Panc1 (cell line): ENCODE results near the gene ARFGAP1. TPM values are rescaled to one million over a fixed set of nuclear protein-coding genes. Genes with fewer than 3 reads are reported as not detected.

ENCODE experiments used
- ATAC-seq: fragments of 200-7000 bp; cut with Tn5 transposase; 2 replicates; pipeline ENCODE4 v1.9.1; 2020; ENCODE audit warnings: mild to moderate bottlenecking, moderate library complexity
- BruUV-seq: library from RNA; stranded (reverse); fragments of 400-500 nt; replicated peaks from 2 replicates; lab custom pipeline; 2021; lab: Mats Ljungman, UMichigan
- CTCF ChIA-PET: fragments of 300-600 bp; sonication (Branson Sonifier 250); formaldehyde crosslinking; loops from one replicate; lab custom pipeline; 2022; ENCODE audit warnings: antibody characterized with exemption; lab: Charles Lee
- POLR2A ChIA-PET: fragments of 300-600 bp; sonication (Branson Sonifier 250); formaldehyde crosslinking; loops from one replicate; lab custom pipeline; 2022; ENCODE audit warnings: antibody characterized with exemption; lab: Charles Lee
- DNase-seq: peaks from one replicate; pipeline ENCODE4 v3.0.0-alpha.2; 2010; ENCODE audit warnings: low read depth, low spot score
- H3K27ac ChIP-seq: 2 replicates; pipeline ENCODE4 v1.5.1; 2011; ENCODE audit warnings: mild to moderate bottlenecking, low read length, inconsistent platforms
- H3K27me3 ChIP-seq: fragments of 200-500 bp; sonication (Bioruptor generic); 2 replicates; pipeline ENCODE4 v1.6.0; 2014; ENCODE audit warnings: low read length, inconsistent platforms; ENCODE audit not compliant: control insufficient read depth, insufficient read depth
- H3K36me3 ChIP-seq: fragments of 200-500 bp; sonication (Bioruptor generic); 2 replicates; pipeline ENCODE4 v1.5.1; 2014; ENCODE audit warnings: inconsistent platforms, mild to moderate bottlenecking, low read length, moderate library complexity; ENCODE audit not compliant: control insufficient read depth, insufficient read depth
- H3K4me1 ChIP-seq: 2 replicates; pipeline ENCODE4 v1.5.1; 2011; ENCODE audit warnings: inconsistent platforms, mild to moderate bottlenecking, low read length, moderate library complexity; ENCODE audit not compliant: control insufficient read depth, insufficient read depth
- H3K4me3 ChIP-seq, 2 experiments: 2 replicates each; pipeline ENCODE4 v1.5.1; 2011 to 2012; ENCODE audit warnings: low read depth in 2 of 2, low read length in 2 of 2, mild to moderate bottlenecking in 2 of 2, inconsistent platforms in 1 of 2, moderate library complexity in 1 of 2
- H3K9me3 ChIP-seq: fragments of 200-500 bp; sonication (Bioruptor generic); 2 replicates; pipeline ENCODE4 v1.5.1; 2014; ENCODE audit warnings: low read depth, mild to moderate bottlenecking, inconsistent platforms, low read length, moderate library complexity; ENCODE audit not compliant: control insufficient read depth, insufficient read depth
- POLR2AphosphoS5 ChIP-seq: IDR thresholded peaks from 2 replicates; pipeline ENCODE4 v1.6.1; 2012; ENCODE audit warnings: mild to moderate bottlenecking, low read depth, low read length, moderate library complexity
- SIN3A ChIP-seq: IDR thresholded peaks from 2 replicates; pipeline ENCODE4 v1.6.1; 2012; ENCODE audit warnings: low read depth, mild to moderate bottlenecking, low read length, moderate library complexity, borderline replicate concordance; ENCODE audit not compliant: insufficient read depth
- TCF7L2 ChIP-seq: IDR thresholded peaks from 2 replicates; pipeline ENCODE4 v1.6.1; 2011; ENCODE audit warnings: mild to moderate bottlenecking, low read depth, low read length, inconsistent platforms
- in situ Hi-C: cut with HindIII; loops from 2 replicates; pipeline ENCODE4 v1.10.0; 2016; ENCODE audit warnings: low sequenced_read_pairs, low pct_unique_long_range_greater_than_20kb
- intact Hi-C: fragments of 100-400 bp; cut with micrococcal nuclease; formaldehyde crosslinking; loops from one replicate; pipeline ENCODE4 v1.10.0; 2022; ENCODE audit not compliant: unreplicated experiment
- total RNA-seq: library from RNA; stranded (reverse); gene quantifications from one replicate; pipeline ENCODE4 v1.2.1, GENCODE V29; 2021; ENCODE audit not compliant: unreplicated experiment
- TF ChIP-seq, protein P1 (sequence below), 2 experiments: IDR thresholded peaks; 2 replicates each; pipeline ENCODE4 v1.6.1; 2011 to 2012; ENCODE audit warnings: low read depth in 2 of 2, control low read depth in 1 of 2, low read length in 1 of 2, mild to moderate bottlenecking in 1 of 2, moderate library complexity in 1 of 2; ENCODE audit not compliant: insufficient read depth in 1 of 2
- TF ChIP-seq, protein P2 (sequence below): fragments of 450-650 bp; IDR thresholded peaks from 2 replicates; pipeline ENCODE4 v1.5.1; 2017; ENCODE audit warnings: mild to moderate bottlenecking

The ARFGAP1 gene
- total RNA-seq, 1 experiment from 2014 or later = 110 TPM

DNA sequence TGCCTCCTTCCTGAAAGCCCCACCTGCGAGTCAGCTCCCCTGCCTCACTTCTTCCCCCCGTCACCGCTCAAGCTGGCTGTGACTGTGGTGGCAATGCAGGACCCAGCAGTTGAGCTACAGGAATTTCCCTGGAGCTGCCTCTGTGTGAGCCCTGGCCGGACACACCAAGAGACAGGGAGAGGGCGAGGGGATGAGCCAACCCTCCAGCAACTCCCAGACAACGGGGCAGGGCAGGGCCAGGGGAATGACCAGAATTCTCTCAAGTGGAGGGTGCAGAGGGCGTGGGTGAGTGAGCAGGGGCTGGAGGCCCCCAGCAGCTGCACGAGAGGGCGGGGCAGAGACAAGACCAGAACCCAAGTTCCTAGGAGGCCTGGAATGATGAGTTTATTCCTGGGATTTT is 4.9 kb upstream of the ARFGAP1 start:
- Histone ChIP-seq H3K36me3 (no peaks in the 10 kb centered on the region), H3K4me3 (no peak overlapping the region), H3K27me3 (no peaks in the 10 kb centered on the region), H3K9me3 (no peaks in the 10 kb centered on the region), H3K27ac (no peak overlapping the region), H3K4me1 (peaks cover 3% of the 10 kb centered on the region; the same call in 1 of the 2 replicates)
- intact Hi-C loops = no loop called here
- ChIA-PET POLR2A (no interaction called here), CTCF (no interaction called here)
- ATAC-seq = no peak
- in situ Hi-C loops = no loop called here
- BruUV-seq = no TSS peak
- DNase-seq = no peak
- no peak for TF ChIP-seq SIN3A
- no peak for TF ChIP-seq POLR2AphosphoS5
- TF ChIP-seq, protein P1, sequence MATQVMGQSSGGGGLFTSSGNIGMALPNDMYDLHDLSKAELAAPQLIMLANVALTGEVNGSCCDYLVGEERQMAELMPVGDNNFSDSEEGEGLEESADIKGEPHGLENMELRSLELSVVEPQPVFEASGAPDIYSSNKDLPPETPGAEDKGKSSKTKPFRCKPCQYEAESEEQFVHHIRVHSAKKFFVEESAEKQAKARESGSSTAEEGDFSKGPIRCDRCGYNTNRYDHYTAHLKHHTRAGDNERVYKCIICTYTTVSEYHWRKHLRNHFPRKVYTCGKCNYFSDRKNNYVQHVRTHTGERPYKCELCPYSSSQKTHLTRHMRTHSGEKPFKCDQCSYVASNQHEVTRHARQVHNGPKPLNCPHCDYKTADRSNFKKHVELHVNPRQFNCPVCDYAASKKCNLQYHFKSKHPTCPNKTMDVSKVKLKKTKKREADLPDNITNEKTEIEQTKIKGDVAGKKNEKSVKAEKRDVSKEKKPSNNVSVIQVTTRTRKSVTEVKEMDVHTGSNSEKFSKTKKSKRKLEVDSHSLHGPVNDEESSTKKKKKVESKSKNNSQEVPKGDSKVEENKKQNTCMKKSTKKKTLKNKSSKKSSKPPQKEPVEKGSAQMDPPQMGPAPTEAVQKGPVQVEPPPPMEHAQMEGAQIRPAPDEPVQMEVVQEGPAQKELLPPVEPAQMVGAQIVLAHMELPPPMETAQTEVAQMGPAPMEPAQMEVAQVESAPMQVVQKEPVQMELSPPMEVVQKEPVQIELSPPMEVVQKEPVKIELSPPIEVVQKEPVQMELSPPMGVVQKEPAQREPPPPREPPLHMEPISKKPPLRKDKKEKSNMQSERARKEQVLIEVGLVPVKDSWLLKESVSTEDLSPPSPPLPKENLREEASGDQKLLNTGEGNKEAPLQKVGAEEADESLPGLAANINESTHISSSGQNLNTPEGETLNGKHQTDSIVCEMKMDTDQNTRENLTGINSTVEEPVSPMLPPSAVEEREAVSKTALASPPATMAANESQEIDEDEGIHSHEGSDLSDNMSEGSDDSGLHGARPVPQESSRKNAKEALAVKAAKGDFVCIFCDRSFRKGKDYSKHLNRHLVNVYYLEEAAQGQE (IDR thresholded peaks at IDR 0.05; ENCODE audit: insufficient read depth in 1 of 2, low read depth in 2 of 2, low read length in 1 of 2) = no peak
- TF ChIP-seq, protein P2, sequence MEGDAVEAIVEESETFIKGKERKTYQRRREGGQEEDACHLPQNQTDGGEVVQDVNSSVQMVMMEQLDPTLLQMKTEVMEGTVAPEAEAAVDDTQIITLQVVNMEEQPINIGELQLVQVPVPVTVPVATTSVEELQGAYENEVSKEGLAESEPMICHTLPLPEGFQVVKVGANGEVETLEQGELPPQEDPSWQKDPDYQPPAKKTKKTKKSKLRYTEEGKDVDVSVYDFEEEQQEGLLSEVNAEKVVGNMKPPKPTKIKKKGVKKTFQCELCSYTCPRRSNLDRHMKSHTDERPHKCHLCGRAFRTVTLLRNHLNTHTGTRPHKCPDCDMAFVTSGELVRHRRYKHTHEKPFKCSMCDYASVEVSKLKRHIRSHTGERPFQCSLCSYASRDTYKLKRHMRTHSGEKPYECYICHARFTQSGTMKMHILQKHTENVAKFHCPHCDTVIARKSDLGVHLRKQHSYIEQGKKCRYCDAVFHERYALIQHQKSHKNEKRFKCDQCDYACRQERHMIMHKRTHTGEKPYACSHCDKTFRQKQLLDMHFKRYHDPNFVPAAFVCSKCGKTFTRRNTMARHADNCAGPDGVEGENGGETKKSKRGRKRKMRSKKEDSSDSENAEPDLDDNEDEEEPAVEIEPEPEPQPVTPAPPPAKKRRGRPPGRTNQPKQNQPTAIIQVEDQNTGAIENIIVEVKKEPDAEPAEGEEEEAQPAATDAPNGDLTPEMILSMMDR = no peak
- no peak for TF ChIP-seq TCF7L2

DNA sequence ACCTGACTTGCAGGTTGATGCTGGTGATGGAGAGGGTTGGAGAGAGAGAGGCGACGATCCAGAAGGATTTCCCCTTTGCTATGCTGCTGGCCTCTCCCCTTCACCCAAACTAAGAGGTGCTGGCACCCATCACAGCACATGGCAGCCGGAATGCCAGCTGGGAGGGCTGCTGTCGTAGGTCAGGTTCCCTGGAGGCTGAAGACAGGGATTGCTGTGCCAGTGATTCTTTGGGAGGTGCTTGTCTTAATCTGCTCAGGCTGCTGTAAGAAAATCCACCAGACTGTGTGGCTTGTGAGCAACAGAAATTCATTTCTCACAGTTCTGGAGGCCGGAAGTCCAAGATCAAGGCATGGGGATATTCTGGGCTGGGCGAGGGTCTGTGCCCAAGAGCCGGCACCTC is 4.4 kb upstream of the ARFGAP1 start:
- ATAC-seq (no peak), DNase-seq (no peak)
- Histone ChIP-seq H3K9me3 (no peaks in the 10 kb centered on the region), H3K4me3 (no peak overlapping the region), H3K27me3 (no peaks in the 10 kb centered on the region), H3K36me3 (no peaks in the 10 kb centered on the region; the same call in 1 of the 2 replicates), H3K4me1 (peaks cover 3% of the 10 kb centered on the region; the same call in 1 of the 2 replicates), H3K27ac (no peak overlapping the region)
- in situ Hi-C loops (no loop called here), intact Hi-C loops (no loop called here)
- no TSS peak for BruUV-seq
- POLR2A ChIA-PET = no interaction called here
- TF ChIP-seq SIN3A = no peak
- no peak for TF ChIP-seq POLR2AphosphoS5
- TF ChIP-seq TCF7L2 = no peak
- TF ChIP-seq, protein P2 = no peak
- TF ChIP-seq, protein P1 (IDR thresholded peaks at IDR 0.05; ENCODE audit: insufficient read depth in 1 of 2, low read depth in 2 of 2, low read length in 1 of 2) = no peak
- CTCF ChIA-PET = no interaction called here
